Ammon's horn (tissue), 1 donor: ENCODE data around the gene BMPER.
A peak's percentile ranks its signal among the peaks of the same experiment; 100 is the strongest.
"Not testable (repeated sequence)": the region's sequence is repeated elsewhere in the genome, so short reads cannot be mapped to it uniquely, and the experiment has no call there.

Experiments
- DNase-seq: peaks from one replicate; pipeline ENCODE4 v3.0.0-alpha.2; 2016; ENCODE audit warnings: low spot score

The BMPER gene

DNA sequence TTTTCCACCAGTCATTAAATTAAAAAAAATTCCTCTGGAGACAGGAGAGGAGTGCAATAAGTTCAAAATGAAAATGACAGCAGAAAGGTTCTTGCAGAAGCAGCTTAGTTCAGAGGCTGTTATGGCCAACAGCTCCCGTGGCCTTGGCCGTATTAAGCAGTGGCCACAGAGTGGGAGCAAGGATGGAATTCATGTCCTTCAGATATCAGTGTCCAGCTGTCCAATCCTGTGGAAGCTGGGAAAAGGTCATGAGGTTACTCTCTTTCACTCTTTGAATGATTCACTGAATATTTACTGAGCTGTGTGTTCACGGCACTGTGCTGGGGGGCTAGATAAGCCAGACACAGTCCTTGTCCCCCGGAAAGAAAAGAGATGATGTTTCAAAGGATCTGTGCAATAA lies 231.8 kb downstream of the BMPER start:
- no peak for DNase-seq

DNA sequence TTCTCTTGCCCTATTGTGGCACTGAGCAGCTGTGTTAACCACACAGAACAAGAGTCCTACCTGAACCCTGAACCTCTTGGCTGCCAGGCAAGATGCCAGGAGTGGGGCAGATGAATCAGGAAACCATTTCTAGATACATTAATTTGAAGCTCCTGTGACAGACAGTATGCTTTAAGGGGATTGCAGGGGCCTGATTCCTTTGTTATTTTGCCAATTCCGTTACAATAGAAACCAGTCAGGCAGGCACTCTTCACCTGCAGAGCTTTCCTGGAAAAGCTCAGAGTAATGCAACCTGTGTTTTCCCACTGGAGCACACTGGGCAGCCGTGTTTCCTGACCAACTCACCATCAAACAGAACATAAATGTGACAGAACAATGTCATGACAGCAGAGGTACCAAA lies 233.1 kb downstream of the BMPER start:
- no peak for DNase-seq

DNA sequence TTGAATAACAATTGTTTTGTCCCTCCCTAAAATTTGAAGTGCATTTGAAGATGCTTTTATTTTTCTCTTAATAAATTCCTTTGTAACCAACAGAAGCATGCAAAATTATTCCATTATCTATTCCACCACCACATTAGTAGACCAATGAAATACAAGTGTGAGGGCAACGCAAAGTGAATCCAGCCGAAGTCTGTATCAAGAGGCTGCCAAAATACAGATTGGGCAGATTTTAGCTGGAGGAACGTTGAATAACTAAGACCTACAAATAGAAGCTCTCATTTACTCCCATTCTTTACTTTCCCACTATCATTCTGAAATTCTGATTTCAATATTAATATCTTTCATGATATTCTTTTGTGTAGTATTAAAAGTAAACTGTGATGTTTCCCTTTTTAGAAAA lies 233.7 kb downstream of the BMPER start:
- no peak for DNase-seq

DNA sequence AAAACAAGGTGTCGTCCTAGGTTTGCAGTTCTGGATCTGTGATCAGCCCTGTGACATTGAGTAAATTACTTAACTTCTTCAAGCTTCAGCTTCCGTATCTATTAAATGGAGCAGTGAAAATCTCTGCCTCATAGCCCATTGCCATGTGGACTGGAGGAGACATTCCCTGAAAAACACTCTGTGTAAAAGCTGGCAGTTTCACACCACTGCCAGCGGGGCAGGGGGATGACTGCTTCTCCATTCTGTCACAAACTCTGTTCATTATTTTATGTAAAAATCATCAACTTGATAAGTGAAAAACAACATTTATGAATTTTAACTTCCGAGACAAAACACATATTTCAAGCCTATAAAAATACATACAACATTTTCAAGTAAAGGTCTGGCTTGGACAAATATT lies 234.7 kb downstream of the BMPER start:
- no peak for DNase-seq

DNA sequence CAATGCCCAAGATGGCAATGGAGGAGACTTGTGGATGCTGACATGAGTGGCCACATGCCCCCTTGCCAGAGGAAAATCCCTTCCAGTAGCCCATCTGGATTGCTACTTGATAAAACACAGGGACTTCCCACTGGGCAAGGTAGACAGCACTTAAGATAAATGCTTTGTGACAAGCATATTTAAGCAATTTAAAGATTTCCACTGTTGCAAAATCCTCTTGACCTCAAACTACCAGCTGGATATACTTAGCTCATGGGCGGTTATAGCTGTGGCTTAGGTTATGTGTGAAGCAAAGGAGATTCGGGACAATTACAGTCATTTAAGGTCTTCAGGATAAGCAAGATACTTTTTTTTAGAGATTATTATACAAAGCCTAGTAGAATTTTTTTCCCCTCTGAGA lies 238.1 kb downstream of the BMPER start:
- DNase-seq, result no peak

DNA sequence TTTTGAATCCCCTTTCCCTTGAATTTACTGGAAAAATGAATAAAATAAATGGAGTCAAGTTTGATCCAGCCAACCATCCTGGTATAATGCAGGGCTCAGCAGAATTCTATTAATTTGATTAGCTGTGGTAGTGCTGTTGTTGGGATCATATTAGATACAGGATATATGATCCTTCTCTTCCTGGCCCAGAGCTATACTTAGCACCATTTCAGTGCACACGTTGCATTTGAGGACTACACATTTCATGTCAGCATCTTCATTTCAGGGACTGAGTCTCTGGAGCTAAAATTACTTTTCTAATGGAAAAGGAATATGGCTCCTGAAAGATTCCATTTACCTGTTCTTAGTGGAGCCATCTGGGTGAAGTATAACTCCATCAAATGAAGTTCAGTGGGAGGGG lies 240.3 kb downstream of the BMPER start:
- no peak for DNase-seq

DNA sequence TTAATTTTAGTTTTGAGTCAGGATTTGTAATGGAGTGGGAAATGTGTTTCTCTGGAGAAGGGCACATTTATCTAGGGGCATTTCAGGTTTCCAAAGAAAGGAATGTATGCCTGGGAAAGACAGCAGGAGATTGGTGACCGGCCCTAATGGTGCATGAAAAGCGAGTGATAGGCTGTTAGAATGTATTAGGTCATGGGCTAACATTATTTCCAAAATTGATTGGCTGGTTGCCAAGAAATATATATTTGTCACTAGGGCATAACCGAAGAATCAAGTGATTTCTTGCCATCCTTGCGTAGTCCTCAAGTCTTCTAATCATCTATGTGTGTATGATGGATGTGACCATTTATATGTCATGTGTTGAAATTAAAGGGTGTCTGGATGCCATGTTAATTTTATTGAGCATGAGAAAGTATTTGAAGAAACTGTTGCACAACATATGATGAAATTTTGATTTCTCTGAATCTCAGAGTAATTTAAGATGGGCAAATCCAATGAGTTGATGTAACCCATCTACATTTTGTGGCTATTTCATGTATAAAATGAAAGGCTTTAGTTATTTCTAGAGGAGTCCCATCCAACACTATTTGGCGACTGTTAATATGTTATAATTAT lies 248.4 kb downstream of the BMPER start:
- no peak for DNase-seq

DNA sequence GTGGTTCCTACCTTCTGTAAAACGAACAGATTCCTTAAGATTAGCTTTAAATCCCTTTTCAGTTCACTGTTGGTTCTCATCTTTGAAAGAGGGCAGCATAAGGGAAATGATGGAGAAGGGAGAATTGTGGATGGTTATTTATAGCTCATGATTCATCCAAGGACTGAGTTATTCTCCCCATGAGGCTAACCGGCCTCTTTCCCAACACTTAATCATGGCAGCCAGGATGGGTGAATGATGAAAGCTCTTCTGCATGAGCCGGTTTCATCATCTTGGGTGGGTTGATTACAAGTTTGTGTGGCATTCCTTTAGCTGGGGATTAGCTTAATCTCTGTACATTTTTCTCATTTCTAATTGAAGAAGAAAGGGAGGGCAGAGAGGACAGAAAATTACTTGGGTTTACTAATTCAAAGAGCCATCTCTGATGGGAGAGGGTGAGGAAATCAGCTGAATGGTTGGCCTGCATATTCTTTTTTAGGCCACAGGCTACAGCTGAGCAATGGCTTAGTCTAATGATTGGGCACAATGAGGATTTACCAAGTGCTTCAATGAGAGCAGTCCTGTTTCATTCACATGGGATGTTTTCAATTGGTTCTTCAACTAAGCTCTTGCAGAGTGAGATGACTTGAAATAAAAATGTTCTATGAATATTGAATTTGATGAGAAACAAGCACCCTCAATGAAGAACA lies 250.0 kb downstream of the BMPER start:
- DNase-seq, result no peak

DNA sequence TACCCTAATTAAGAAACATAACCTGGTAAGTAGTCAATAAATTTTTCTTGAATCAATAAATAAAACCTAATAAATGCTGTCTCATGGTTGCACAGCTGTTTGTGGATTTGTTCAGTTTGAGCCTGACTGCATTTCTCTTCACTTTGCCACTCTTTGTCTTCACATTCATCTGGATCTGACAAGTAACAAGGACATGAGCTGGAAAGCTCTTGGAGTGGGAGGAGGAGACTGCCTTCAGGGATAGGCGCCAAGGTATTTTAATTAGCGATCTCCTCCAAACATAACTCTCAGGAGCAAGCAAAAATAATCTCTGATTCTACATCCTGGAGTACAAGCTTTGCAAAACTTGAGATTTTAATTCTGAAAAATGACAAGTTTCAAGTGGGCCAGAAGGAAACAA lies 251.0 kb downstream of the BMPER start:
- no peak for DNase-seq

DNA sequence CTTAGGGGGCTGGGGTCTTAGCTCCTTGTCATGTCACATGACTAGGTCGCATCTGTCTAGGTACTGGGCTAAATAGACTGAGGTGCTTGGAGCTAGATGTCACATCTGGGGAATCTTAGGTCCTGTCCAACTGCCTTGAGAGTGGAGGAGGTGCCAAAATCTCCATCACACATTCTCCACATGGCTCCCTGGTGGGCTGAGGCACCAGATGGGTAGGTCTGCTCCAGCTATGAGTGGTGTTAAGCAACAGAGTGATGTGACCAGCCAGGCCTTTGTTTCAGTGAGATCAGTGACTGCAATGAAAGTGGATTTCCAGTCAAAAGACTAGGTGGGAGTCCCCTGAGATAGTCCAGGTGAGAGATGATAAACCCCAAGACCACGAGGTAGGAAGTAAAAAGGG lies 251.8 kb downstream of the BMPER start:
- DNase-seq, result no peak

DNA sequence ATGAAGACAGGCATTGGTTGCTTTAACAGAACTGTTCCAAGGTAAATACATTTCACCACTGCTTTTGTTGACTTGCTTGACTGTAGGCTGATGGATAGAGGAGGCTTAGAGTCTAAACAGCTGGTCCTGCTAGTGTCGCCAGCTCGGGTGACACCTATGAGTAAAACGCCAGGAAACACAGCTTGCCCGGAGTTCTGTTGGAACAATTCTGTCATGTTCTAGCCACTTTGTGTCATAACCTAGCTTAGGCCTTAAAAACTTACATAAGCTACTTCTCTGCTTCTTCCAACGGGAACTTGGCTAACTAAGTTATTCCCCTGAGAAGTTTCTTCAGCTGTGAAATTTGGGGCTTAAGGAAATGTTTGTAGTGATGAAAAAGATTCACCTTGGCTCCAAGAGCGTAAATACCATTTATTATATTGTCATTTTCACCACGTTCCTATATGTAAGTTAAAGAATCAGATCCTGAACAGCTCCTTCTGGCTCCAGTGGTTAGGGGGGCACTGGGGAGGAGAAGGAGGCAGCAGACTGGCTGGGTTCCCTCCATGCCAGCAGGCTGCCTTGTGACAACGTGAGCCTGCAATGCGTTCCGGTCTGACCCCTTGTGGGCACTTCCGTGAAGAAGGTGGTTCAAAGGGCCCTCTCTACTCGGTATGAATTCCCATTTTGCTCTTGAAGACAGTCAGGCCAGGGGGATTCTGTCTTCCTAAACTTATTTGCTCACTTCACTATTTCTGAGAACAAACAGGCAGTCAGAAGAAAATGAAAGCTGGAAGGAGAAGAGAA lies 253.2 kb downstream of the BMPER start:
- no peak for DNase-seq

DNA sequence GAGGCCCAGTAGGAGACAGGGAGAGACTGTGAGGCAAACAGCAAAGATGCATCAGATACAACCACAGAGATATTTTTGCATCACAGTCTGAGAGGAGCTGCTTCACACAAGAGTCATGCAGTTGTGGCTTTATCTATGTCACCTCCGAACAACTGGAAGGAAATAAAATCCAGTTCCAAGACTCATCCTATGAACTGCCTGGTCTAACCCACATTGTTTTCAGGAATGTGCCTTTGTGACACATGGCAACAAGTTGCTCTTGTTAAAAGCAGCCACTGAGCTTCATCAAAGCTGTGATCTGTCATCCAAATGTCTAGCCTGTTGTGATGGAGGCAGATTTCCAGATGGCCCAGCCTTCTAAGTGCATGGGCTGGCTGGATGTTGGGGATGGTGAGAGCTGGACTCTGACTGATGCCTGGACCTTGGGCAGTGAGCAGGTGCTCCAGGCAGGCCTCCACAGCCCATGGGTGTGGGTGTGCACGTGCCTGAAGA lies 255.0 kb downstream of the BMPER start:
- no peak for DNase-seq

DNA sequence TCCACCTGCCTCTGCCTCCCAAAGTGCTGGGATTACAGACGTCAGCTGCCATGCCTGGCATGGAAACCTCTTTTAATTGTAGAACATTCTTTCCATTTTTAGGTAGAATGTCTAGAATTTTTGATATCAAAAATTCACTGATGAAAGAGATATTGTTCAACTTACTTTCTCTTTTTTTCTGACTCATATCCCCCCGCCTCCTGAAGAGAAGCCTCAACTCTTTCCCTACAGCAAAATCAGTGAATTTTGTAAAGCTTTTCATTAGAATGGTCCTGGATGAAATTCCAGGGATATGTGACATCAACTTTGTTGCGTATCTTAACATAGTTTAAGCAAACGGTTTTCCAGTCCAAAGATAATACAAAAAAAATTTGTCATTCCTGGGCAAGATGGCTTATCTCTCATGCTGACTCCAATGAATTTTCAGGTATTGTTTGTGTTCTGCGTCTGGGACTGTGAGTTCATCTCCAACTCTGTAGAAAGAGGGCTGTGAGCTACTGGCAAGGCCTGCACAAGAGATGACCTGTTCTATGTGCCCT lies 256.8 kb downstream of the BMPER start:
- no peak for DNase-seq

DNA sequence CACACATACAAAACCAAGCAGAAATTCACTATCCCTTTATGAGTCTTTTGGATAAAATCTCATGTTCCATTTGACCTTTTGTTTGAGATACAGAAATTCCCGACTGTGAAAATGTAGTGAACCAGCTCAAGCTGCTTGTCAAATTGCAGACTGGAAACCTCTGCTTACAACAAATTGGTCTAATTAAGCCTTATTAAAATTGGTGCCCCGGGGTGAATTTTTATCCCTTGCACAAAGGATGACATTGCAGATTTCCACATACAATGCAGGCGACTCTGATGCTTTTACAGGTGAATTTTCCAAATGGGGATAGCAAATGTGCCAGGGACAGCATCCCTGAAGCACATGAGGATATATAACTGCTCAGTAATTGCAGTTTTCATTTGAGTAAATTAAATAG lies 257.3 kb downstream of the BMPER start:
- no peak for DNase-seq

DNA sequence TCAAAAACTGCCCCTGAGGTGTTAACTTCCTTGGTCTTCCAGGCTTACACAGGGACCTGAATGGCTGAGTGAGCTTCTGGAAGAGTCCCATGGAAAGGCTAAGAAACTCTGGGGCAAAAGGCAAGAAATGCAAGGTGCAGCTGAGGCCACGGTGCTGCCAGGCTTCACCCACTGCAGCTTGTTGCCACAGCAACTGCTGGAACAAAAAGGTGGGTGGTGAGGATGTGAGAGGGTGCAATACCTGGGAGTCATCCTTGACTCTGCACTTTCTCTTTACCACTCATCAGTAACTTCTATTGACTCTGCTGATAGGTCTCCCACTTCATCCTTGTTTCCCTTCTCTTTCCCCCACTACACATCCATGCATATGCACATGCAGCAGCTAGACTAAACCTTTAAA lies 258.6 kb downstream of the BMPER start:
- no peak for DNase-seq

DNA sequence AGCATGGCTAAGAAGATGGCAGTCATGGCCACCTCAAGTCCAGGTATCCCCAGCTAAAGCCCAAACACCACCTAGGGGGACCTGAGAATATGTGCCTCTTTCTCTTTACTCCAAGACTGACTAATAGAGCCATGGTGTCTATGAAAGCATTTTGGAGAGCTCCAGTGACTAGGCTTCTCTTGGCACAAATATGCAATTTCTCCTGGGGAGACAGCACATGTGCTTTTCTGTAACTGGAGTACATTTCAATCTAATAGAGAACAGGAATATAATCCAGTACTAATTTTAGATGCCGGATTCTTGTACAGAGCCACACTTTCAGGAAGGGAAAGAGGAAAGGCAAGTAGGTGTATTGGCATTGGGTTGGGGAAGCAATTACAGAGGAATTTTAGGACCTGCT lies 260.1 kb downstream of the BMPER start:
- DNase-seq, result peak; percentile 49

DNA sequence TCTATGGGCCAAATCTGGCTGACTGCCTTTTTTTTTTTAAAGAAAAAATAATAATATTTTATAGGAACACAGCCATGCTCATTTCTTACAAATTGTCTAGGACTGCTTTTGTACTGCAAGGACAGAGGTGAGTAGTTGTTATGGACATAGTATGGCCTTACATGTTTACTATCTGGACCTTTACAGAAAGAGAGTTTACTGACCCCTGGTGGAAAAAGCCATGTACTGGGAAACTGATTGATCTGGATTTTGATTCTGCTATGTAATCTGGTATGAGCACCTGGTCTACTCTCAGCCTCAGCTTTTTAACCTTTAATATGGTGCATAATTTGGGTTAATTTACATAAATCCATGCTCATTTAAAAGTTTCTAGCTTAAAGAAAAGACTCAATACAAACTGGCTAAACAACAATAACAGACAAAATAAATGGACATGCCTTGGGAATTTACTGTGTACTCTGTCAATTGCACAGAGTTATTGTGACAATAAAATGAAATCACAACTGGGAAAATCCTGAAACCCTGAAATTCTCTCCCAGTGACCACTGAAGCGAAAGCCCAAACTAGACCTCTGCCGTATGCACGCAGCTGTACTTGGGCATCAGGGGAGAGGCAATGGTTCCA lies 260.7 kb downstream of the BMPER start:
- DNase-seq, result no peak

DNA sequence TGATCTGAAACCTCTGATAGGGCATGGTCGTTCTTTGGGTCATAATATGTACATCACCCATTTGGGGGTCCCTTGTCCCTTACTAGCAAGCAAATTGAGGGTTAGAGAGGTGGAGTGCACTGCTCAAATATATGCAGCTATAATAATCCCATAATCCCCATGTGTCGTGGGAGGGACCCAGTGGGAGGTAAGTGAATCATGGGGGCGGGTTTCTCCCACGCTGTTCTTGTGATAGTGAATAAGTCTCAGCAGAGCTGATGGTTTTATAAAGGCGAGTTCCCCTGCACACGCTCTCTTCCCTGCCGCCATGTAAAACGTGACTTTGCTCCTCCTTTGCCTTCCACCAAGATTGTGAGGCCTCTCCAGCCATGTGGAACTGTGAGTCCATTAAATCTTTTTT lies 262.7 kb downstream of the BMPER start:
- no peak for DNase-seq

DNA sequence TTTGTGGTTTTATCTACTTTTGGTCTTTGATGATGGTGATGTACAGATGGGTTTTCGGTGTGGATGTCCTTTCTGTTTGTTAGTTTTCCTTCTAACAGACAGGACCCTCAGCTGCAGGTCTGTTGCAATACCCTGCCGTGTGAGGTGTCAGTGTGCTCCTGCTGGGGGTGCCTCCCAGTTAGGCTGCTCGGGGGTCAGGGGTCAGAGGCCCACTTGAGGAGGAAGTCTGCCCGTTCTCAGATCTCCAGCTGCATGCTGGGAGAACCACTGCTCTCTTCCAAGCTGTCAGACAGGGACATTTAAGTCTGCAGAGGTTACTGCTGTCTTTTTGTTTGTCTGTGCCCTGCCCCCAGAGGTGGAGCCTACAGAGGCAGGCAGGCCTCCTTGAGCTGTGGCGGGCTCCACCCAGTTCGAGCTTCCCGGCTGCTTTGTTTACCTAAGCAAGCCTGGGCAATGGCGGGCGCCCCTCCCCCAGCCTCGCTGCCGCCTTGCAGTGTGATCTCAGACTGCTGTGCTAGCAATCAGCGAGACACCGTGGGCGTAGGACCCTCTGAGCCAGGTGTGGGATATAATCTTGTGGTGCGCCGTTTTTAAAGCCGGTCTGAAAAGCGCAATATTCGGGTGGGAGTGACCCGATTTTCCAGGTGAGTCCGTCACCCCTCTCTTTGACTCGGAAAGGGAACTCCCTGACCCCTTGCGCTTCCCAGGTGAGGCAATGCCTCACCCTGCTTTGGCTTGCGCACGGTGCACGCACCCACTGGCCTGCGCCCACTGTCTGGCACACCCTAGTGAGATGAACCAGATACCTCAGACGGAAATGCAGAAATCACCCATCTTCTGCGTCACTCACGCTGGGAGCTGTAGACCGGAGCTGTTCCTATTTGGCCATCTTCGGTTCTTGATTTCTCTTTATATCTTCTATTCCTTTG lies 269.6 kb downstream of the BMPER start:
- DNase-seq, result not testable (repeated sequence)

DNA sequence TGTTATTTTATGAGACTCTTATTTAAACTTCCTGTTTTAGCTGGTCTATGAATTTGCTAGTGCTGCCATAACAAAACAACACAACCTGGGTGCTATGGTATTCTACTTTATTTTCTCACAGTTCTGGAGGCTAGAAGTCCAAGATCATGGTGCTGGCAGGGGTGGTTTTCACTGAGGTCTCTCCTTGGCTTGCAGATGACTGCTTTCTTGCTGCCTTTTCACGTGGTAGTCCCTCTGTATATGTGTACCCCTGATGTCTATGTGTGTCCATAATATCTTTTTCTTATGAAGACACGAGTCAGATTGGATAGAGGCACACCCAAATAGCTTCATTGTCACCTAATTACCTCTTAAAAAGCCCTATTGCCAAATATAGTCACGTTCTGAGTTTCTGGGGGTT lies 270.5 kb downstream of the BMPER start:
- no peak for DNase-seq

DNA sequence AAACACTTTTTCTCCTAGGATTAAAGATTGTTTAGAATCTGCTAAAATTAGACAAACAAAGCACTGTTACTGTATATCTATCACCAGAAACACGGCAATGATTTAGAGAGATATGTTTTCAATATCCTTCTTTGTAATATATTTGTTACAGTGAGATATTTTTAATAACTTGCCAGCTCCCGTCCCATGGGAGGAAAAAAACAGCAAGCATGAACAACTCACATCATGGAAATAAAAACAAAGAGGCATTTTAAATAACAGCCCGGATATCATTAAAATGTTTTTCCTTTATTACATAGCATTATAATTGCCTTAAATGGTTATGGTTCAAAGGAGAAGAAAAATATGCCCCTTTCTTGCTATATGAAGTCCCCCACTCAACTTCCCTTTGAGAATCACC lies 272.1 kb downstream of the BMPER start:
- no peak for DNase-seq
